Peyer's patch (tissue), 4 donors: Measurements from ENCODE around the gene GPR34.

ENCODE experiments used
- CTCF ChIP-seq, 6 experiments: fragments of 450-650 bp in 4 of 6; fragments of 200-600 bp in 2 of 6; sonication (generic) in 1 of 6; IDR thresholded peaks; one replicate each; pipeline ENCODE4 v1.5.1; 2017 to 2019; ENCODE audit warnings: antibody characterized with exemption in 6 of 6, mild to moderate bottlenecking in 3 of 6, moderate library complexity in 1 of 6
- POLR2A ChIP-seq, 2 donors: fragments of 450-650 bp; IDR thresholded peaks; one replicate each; pipeline ENCODE4 v1.5.1; 2017; ENCODE audit warnings: antibody characterized with exemption in 2 of 2, mild to moderate bottlenecking in 2 of 2, moderate library complexity in 2 of 2

GRCh38 chrX:41688835-41689234, at the start of gene GPR34:
- no peak for TF ChIP-seq CTCF (IDR thresholded peaks at IDR 0.05)
- no peak for TF ChIP-seq POLR2A (IDR thresholded peaks at IDR 0.05)
